Karpas-422 (cell line): ENCODE data around the gene JAZF1. TPM values are rescaled to one million over a fixed set of nuclear protein-coding genes. Genes with fewer than 3 reads are reported as not detected.

Experiments used
- DNase-seq: peaks from one replicate; pipeline ENCODE4 v3.0.0-alpha.2; 2015
- H2AFZ ChIP-seq: fragments of 200-600 bp; sonication (generic); 2 replicates; pipeline ENCODE4 v1.6.1; 2014; ENCODE audit warnings: antibody characterized with exemption, low read length, mixed read lengths
- H3K27ac ChIP-seq: fragments of 200-600 bp; sonication (generic); 2 replicates; pipeline ENCODE4 v1.5.1; 2014; ENCODE audit warnings: mild to moderate bottlenecking, low read length, moderate library complexity
- H3K27me3 ChIP-seq: fragments of 200-600 bp; sonication (generic); 2 replicates; pipeline ENCODE4 v1.6.1; 2014; ENCODE audit warnings: low read length, mixed read lengths
- H3K36me3 ChIP-seq: fragments of 200-600 bp; sonication (generic); 2 replicates; pipeline ENCODE4 v1.6.1; 2014; ENCODE audit warnings: low read length, mixed read lengths; ENCODE audit not compliant: insufficient read depth
- H3K4me1 ChIP-seq: fragments of 200-600 bp; sonication (generic); 2 replicates; pipeline ENCODE4 v1.6.1; 2014; ENCODE audit warnings: mild to moderate bottlenecking, low read length, mixed read lengths
- H3K4me2 ChIP-seq: fragments of 200-600 bp; sonication (generic); 2 replicates; pipeline ENCODE4 v1.6.1; 2014; ENCODE audit warnings: low read length, low read depth, mild to moderate bottlenecking; ENCODE audit not compliant: poor library complexity, severe bottlenecking
- H3K4me3 ChIP-seq: fragments of 200-600 bp; sonication (generic); 2 replicates; pipeline ENCODE4 v1.5.1; 2014; ENCODE audit warnings: mild to moderate bottlenecking, antibody characterized with exemption, low read length, mixed read lengths
- H3K79me2 ChIP-seq: fragments of 200-600 bp; sonication (generic); 2 replicates; pipeline ENCODE4 v1.6.1; 2014; ENCODE audit warnings: mild to moderate bottlenecking, low read length, mixed read lengths
- H3K9ac ChIP-seq: fragments of 200-600 bp; sonication (generic); 2 replicates; pipeline ENCODE4 v1.6.0; 2014; ENCODE audit warnings: low read length
- H3K9me2 ChIP-seq: fragments of 200-600 bp; sonication (generic), shearing (Covaris generic); replicated peaks from 2 replicates; pipeline ENCODE4 v1.6.0; 2014; ENCODE audit warnings: mild to moderate bottlenecking, low read length, moderate library complexity; ENCODE audit not compliant: insufficient read depth
- H3K9me3 ChIP-seq: fragments of 300-700, 200-600 bp; sonication (generic); 2 replicates; pipeline ENCODE4 v1.6.1; 2014; ENCODE audit warnings: low read length, mixed read lengths
- H4K20me1 ChIP-seq: fragments of 200-600 bp; sonication (generic); 2 replicates; pipeline ENCODE4 v1.6.1; 2014; ENCODE audit warnings: mild to moderate bottlenecking, antibody characterized with exemption, low read length, low read depth; ENCODE audit not compliant: insufficient read depth
- total RNA-seq: library from RNA; depleted of rRNA; stranded (reverse); fragments of >200 nt; shearing (Covaris generic); gene quantifications from 2 replicates; pipeline ENCODE4 v1.2.3, GENCODE V29; 2014; ENCODE audit warnings: low replicate concordance

The JAZF1 gene
- total RNA-seq, 1 experiment from 2014 or later = 4.2 TPM

DNA sequence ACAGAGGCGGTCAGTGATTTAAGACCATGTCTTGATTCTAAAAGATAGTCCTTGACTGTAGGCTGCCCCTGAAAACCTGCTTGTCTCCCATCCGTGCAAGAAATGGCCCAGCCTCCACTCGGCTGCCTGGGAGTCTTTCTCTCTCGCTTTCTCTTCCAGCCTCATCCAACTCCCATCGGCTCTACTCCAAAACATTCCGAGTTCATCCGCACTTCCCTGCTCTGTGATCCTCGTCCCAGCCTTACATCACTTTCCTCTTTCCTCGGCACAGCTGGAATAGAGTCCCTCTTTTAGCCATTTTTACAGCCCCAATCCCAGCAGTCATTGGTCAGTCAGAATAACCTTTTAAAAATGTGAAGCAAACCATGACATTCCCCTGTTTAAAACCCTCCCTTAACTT, 305.5 kb downstream of the JAZF1 start:
- Histone ChIP-seq H2AFZ (no peak overlapping the region), H3K27me3 (no peaks in the 10 kb centered on the region), H3K27ac (no peak overlapping the region), H3K4me1 (no peaks in the 10 kb centered on the region), H3K36me3 (no peaks in the 10 kb centered on the region), H3K9me3 (no peaks in the 10 kb centered on the region), H4K20me1 (0 out of 2 replicates have a peak, but pooled peaks cover 6% of the 10 kb centered on the region), H3K4me3 (no peak overlapping the region), H3K9me2 (no peaks in the 10 kb centered on the region), H3K9ac (no peak overlapping the region), H3K4me2 (no peak overlapping the region), H3K79me2 (no peaks in the 10 kb centered on the region)
- no peak for DNase-seq

DNA sequence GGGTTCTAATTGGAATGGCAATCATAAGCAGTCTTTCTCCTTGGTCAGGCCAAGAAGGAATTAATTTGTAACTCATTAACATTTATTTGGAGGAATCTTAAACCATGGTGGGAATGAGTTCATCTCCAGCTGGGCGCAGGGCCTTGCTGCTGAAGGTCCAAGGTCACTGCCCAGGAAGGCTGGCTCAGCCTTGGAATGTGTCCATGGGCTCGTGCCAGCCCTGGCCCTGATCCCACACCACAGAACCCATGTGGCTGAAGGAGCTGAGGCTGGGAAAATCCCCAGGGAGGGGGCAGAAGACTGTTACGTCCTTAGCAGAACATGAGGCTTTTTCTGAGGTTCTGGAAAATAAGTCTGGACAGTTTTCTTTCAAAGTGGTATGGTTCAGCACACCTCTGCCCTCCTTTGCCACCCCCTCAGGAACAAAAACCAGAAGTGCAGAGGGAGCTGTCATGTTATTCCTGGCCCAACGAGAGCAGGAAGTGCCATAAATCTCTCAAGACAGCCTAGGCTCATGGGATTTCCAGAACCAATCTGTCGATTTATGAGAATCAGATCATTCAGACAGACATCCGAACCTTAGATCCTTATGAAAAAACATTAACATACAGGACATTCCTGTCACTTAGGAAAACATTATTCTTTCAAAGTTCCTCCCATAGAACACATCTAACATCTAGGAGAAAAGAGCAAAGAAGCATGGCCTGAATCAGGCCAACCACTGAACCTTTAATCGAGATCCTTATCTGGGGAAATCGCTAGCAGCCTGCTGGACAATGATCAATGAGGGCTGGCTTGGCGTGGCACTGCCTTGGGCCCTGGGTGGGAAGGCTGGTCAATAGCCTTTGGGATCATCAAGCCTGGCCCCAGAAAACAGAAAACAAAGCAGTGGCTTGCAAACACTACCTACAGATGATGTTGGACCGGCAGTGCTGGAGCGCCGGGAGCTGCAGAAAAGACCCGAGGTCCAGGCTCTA, 306.3 kb downstream of the JAZF1 start:
- Histone ChIP-seq H3K9me3 (no peaks in the 10 kb centered on the region), H3K9me2 (no peaks in the 10 kb centered on the region), H3K79me2 (no peaks in the 10 kb centered on the region), H3K9ac (no peak overlapping the region), H3K4me1 (no peaks in the 10 kb centered on the region), H3K4me3 (no peak overlapping the region), H3K4me2 (no peak overlapping the region), H4K20me1 (0 out of 2 replicates have a peak, but pooled peaks cover 5% of the 10 kb centered on the region), H3K36me3 (no peaks in the 10 kb centered on the region), H2AFZ (no peak overlapping the region), H3K27ac (no peak overlapping the region), H3K27me3 (no peaks in the 10 kb centered on the region)
- DNase-seq = no peak

DNA sequence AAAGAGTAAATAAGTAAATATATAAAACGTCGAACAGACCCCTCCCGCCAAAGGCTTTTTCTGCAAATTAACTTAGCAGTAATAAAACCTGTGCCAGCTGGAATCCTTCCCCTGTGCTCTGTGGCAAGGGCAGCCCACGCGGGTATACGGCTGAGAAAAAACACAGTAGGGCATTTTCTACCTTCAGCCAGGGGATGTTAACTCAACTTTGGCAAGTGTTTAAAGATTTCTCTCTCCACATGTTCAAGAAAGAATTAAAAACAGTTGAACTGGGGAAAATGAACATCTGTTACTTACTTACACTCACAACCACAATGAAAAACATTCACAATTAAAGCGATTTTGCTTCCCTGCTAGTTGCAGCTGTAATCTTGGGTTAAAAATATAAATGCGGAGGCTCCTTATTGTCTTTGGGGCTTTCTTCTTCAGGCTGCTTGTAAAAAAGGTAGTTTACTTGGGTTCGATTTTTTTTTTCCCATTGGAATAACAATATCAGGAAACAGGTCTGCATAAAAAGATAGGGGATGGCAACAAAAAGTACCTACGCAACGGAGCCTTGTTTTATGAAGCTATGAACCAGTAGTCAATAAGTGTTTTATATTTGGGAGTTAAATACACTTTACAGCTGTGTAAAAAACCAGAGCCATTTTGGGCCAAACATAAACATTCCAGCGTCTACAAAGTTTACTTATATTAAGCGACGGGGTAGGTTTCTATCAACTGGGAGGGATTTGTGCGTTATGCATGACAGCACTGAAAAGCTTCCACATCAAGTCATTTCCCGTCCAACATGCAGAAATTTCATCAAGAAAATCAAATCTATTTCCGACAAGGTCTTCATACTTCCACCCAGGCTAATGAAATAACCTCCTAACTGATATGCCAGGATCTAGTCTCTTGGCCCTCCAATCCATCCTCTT, 308.0 kb downstream of the JAZF1 start:
- Histone ChIP-seq H2AFZ (no peak overlapping the region), H3K27ac (no peak overlapping the region), H3K4me2 (no peak overlapping the region), H3K9me3 (no peaks in the 10 kb centered on the region), H3K9ac (no peak overlapping the region), H3K4me3 (no peak overlapping the region), H4K20me1 (0 out of 2 replicates have a peak, but pooled peaks cover 3% of the 10 kb centered on the region), H3K79me2 (no peaks in the 10 kb centered on the region), H3K9me2 (no peaks in the 10 kb centered on the region), H3K27me3 (no peaks in the 10 kb centered on the region), H3K4me1 (no peaks in the 10 kb centered on the region), H3K36me3 (no peaks in the 10 kb centered on the region)
- no peak for DNase-seq

DNA sequence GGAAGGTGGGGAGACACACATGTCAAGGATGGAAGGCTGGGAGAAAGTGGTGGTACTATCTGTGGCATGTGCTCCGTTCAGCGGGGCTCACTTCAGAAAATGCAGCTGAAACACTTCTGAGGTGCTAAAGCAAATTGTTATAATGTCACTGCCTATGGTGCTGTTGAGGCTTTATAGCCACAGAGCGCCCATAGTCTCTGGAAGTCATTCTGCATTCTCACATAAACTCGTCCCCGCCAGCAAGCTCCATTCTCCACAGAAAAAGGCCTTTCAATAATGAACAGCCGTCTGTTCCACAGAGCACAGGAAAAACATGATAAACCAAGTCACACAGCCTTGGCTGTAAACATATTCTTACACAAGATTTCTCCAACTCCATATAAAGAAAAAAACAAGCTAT, 308.7 kb downstream of the JAZF1 start:
- no peaks in the 10 kb centered on the region for H3K9me3 ChIP-seq
- H3K36me3 ChIP-seq = no peaks in the 10 kb centered on the region
- H3K9me2 ChIP-seq = no peaks in the 10 kb centered on the region
- no peaks in the 10 kb centered on the region for H3K27me3 ChIP-seq
- no peak overlapping the region for H3K27ac ChIP-seq
- no peaks in the 10 kb centered on the region for H3K4me1 ChIP-seq
- no peak overlapping the region for H3K9ac ChIP-seq
- no peaks in the 10 kb centered on the region for H3K79me2 ChIP-seq
- no peak for DNase-seq
- H3K4me2 ChIP-seq = no peak overlapping the region
- 0 out of 2 replicates have a peak, but pooled peaks cover 3% of the 10 kb centered on the region for H4K20me1 ChIP-seq
- H3K4me3 ChIP-seq = no peak overlapping the region
- H2AFZ ChIP-seq = no peak overlapping the region

DNA sequence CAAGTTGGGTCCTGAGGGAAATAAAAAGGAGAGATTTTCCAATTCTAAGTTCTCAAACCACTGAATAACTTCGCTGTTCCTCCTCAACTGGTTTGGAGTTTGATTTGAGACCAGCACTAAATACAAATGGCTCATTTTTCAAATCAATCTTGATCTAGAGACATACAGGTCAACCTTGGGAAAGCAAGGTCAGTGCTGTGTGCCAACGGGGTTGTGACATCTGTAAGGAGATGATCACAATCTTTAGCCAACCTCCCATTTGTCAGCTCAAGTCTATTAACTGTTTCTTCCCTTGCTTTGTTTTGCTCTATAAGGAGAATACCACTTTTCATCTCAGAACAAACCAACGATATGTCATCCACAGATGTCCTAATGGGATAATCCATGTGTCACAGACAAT, 309.5 kb downstream of the JAZF1 start:
- Histone ChIP-seq H3K4me2 (no peak overlapping the region), H3K27me3 (no peaks in the 10 kb centered on the region), H3K9me2 (no peaks in the 10 kb centered on the region), H3K4me1 (no peaks in the 10 kb centered on the region), H3K9me3 (no peaks in the 10 kb centered on the region), H3K4me3 (no peak overlapping the region), H4K20me1 (0 out of 2 replicates have a peak, but pooled peaks cover 3% of the 10 kb centered on the region), H3K36me3 (no peaks in the 10 kb centered on the region), H2AFZ (no peak overlapping the region), H3K27ac (no peak overlapping the region), H3K79me2 (no peaks in the 10 kb centered on the region), H3K9ac (no peak overlapping the region)
- DNase-seq = no peak

DNA sequence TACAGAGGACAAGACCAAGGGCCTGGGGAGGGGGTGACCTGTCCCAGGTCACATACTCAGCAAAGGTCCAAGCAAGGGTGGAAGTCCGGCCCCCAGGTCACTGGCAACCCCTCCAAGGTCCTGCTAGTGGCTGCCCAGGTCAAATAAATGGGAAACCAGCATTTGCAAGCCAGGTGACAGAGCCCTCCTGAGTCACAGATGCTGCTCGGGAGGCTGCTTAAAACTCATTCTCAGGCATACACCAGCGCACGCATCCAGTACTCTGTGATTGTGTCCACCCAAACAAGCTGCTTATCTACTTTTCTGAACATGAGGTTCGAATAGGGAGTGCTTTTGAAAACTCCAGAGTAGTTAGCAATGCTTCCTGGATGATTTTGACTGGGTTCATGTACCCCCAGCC, 310.0 kb downstream of the JAZF1 start:
- Histone ChIP-seq H3K4me1 (no peaks in the 10 kb centered on the region), H3K36me3 (no peaks in the 10 kb centered on the region), H3K9ac (no peak overlapping the region), H3K27me3 (no peaks in the 10 kb centered on the region), H3K4me3 (no peak overlapping the region), H2AFZ (no peak overlapping the region), H3K27ac (no peak overlapping the region), H3K79me2 (no peaks in the 10 kb centered on the region), H3K4me2 (no peak overlapping the region), H3K9me2 (no peaks in the 10 kb centered on the region), H3K9me3 (no peaks in the 10 kb centered on the region), H4K20me1 (0 out of 2 replicates have a peak, but pooled peaks cover 3% of the 10 kb centered on the region)
- DNase-seq = no peak

DNA sequence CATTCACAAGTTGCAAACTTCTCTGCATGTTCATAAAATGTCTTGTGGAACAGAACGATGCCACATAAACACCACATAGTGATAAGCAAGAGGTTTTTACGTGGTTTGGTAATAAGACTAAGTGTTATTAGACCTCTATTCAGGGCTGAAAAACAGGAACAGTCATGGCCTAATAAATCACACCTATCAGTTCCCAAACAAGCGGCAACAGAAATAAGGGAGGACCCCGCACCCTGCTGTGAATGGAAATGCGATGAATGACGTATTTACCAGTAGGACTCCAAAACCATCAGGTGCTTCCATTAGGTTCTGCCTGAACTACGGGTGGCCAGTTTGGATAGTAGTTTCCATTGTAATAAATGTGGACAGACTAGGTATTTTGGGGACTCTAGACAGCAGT, 311.5 kb downstream of the JAZF1 start:
- Histone ChIP-seq H3K4me3 (no peak overlapping the region), H3K9me3 (no peaks in the 10 kb centered on the region), H3K9ac (no peak overlapping the region), H3K79me2 (no peaks in the 10 kb centered on the region), H2AFZ (no peak overlapping the region), H3K4me2 (no peak overlapping the region), H4K20me1 (no peaks in the 10 kb centered on the region), H3K27me3 (no peaks in the 10 kb centered on the region), H3K4me1 (no peaks in the 10 kb centered on the region), H3K9me2 (no peaks in the 10 kb centered on the region), H3K36me3 (no peaks in the 10 kb centered on the region), H3K27ac (no peak overlapping the region)
- DNase-seq = no peak

DNA sequence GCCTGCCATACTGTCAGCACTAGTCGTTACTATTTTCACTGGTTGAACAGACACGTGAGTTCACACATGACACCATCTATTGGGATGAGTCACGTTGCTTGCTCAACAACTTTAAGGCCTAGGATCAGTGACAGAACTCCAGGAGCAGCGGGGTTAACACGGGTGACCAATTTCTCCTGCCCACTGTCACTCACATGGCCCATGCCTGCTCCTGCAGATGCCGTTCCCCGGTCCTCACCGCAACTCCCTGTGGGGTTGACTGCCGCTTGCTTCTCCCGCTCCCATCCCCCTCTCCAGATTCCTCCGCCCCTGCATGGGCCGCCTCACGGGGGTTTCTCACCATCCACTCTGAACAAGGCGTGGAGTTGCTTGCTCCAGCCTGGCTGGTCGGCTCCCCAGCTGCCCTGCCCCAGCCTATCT, 312.5 kb downstream of the JAZF1 start:
- H3K9me2 ChIP-seq = no peaks in the 10 kb centered on the region
- no peaks in the 10 kb centered on the region for H3K27me3 ChIP-seq
- no peak overlapping the region for H3K9ac ChIP-seq
- no peaks in the 10 kb centered on the region for H3K4me1 ChIP-seq
- no peak overlapping the region for H3K4me3 ChIP-seq
- no peaks in the 10 kb centered on the region for H3K9me3 ChIP-seq
- H4K20me1 ChIP-seq = no peaks in the 10 kb centered on the region
- no peak for DNase-seq
- H3K27ac ChIP-seq = no peak overlapping the region
- H3K4me2 ChIP-seq = no peak overlapping the region
- no peaks in the 10 kb centered on the region for H3K36me3 ChIP-seq
- no peak overlapping the region for H2AFZ ChIP-seq
- no peaks in the 10 kb centered on the region for H3K79me2 ChIP-seq
